ENCODE data around the gene ALAS1.

- no peak for TF ChIP-seq TAF1 (IDR thresholded peaks at IDR 0.05; ENCODE audit: borderline replicate concordance, low read depth, low read length)
- TF ChIP-seq POLR2A (IDR thresholded peaks at IDR 0.05; ENCODE audit: low read depth, low read length), result no peak
Measured at GRCh38 chr3:52228266-52228665, 30.3 kb downstream of the ALAS1 start.
